LoVo (cell line): ENCODE data around the gene NOC2L.

Source experiments
- DNase-seq: peaks from one replicate; pipeline ENCODE4 v3.0.0-alpha.2; 2016; ENCODE audit warnings: low spot score

NOC2L gene

DNA sequence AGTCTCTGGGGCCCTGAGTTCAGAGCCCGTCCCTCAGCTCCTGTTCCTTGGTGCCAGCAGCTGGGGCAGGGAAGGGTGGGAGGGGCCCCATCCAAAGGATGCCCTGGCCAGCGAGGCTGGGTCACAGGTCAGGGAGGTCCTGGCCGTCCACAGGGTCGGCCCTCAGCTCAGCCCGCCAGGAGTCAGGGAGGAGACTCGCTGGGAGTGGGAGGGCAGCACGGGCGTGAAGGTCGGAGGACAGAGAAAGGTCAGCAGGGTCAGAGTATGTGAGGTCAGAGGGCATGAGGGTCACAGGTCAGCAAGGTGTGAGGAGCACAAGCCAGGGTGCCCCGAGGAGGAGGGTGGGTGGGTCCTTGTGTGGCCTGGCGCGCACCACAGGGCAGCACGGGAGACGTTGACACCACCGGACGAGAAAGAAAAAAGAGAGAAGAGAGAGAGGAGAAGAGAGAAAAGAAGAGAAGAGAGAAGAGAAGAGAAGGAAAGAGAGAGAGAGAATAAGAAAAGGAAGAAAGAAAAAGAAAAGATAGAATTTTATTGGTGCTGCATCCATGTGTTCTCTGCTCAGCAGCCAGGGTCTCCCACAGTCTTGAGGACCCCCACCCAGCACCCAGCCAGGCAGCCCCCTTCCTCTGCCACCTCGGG is 15.8 kb upstream of the NOC2L start:
- DNase-seq, result no peak

DNA sequence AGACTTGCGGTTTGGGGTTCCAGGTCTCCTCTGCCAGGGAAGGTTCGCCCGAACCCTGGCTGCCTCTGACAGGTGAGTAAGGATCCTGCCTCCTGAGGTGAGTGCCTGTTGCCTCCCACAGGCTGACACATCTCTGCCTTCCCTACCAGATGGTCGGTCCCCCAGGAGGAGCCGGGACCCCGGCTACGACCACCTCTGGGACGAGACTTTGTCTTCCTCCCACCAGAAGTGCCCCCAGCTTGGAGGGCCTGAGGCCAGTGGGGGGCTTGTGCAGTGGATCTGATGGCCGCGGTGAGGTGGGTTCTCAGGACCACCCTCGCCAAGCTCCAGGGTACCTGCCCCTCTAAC is 15.2 kb upstream of the NOC2L start:
- DNase-seq, result no peak

DNA sequence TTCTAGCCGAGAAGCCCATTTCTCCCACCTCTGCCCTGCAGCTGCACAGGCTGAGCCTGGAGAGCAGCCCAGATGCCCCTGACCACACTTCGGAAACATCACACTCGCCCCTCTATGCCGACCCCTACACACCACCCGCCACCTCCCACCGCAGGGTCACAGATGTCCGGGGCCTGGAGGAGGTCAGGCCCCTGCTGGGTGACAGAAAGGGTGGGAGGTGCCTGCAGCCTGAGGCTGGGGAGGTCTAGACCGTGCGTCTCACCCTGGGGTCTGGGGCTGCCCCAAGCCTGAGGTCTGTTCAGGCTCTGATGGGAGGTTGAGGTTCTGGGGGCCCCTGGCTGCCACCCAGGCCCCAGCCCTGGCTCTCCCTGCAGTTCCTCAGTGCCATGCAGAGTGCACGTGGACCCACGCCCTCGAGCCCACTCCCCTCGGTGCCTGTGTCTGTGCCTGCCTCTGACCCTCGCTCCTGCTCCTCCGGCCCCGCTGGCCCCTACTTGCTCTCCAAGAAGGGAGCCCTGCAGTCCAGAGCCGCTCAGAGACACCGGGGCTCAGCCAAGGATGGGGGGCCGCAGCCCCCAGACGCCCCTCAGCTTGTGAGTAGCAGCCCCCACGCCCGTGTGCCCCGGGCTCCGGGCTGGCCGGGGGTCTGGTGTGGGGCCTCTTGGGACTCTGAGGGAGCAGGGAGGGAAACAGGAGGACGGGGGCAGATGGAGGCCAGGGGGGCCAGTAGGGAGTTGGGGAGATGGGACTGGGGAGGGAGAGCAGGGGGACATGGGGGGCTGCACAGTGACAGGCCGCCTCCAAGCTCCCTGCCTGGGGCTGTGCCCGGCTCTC is 14.6 kb upstream of the NOC2L start:
- no peak for DNase-seq

DNA sequence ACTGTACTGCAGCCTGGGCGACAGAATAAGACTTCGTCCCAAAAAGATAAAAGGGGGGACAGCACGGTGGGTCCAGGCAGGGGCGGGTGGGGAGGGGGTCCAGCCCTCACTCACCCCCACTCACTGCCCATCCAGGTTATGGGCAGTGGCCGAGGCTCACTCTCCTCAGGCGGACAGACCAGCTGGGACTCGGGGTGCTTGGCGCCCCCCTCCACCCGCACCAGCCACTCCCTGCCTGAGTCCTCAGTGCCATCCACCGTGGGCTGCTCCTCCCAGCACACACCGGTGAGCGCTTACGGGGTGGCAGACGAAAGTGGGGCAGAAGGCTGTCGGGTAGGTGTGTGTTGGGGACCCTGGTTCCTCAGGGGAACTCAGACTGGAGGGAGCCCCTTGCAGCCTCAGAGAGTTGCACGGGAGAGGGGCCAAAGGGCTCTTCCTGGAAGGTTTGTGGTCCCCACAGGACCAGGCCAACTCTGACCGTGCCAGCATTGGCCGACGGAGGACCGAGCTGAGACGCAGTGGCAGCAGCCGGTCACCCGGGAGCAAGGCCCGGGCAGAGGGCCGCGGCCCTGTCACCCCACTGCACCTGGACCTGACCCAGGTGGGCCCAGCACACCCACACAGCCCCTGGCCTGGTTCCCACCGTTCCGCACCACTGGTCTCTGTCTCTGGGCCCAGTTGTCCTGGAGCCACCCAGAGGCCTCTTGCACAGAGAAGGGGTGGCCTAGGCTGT is 13.8 kb upstream of the NOC2L start:
- no peak for DNase-seq

DNA sequence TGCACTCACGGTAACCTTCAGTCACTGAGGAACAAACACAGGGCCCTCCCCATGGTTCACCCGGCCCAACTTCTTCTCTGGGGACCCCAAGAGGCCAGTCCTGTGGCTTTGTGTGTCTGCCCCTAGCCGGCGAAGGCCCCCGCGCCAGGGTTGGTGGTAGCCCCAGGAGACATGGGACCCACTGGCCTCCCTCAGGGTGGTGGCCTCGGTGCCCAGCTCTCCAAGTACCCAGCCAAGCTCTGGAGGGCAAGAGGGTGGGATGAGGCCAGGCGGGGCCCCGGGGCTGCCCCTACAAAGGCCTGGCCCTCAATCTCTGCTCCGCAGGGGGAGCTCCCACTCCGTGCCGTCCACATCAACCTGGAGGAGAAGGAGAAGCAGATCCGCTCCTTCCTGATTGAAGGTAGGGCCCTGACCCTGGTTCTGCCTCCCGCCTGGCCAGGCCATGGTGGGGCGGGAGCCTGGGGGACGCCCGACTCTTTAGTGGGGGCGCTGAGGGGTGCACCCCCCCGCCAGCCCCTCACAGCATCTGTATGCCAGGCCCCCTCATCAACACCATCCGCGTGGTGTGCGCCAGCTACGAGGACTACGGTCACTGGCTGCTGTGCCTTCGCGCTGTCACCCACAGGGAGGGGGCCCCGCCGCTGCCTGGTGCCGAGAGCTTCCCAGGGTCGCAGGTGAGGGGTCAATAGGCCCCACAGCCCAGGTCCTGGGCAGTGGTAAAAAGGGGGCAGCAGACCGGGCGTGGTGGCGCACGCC is 12.9 kb upstream of the NOC2L start:
- DNase-seq, result no peak

DNA sequence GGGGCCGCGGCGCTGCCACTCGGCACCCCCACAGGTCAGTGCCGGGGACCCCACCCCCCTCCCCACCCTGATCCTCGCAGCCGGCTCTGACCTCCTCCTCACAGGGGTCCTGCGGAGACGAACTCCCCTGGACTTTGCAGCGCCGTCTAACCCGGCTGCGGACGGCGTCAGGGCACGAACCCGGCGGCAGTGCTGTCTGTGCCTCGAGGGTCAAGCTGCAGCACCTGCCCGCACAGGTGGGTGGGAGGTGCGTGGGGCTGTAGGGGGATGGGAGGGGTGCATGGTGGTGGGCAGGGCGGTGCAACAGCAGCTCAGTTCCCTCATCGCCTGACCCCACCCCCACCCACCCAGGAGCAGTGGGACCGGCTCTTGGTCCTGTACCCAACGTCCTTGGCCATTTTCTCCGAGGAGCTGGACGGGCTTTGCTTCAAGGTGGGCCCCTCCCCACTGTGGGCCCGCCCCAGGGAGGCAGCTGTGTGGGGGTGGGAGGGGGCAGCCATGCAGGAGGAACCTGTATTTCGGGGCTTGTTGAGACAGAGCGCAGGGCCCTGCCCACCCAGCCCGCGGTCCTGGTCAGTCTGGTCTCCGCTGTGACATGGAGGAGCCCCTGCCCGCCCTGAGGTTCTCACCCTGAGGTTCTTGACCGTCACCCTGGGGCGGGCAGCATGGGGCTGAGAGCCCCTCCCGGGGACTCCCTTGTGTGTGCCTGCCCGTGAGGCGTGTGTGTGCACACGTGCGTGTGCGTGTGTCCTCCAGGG is 12.1 kb upstream of the NOC2L start:
- no peak for DNase-seq

DNA sequence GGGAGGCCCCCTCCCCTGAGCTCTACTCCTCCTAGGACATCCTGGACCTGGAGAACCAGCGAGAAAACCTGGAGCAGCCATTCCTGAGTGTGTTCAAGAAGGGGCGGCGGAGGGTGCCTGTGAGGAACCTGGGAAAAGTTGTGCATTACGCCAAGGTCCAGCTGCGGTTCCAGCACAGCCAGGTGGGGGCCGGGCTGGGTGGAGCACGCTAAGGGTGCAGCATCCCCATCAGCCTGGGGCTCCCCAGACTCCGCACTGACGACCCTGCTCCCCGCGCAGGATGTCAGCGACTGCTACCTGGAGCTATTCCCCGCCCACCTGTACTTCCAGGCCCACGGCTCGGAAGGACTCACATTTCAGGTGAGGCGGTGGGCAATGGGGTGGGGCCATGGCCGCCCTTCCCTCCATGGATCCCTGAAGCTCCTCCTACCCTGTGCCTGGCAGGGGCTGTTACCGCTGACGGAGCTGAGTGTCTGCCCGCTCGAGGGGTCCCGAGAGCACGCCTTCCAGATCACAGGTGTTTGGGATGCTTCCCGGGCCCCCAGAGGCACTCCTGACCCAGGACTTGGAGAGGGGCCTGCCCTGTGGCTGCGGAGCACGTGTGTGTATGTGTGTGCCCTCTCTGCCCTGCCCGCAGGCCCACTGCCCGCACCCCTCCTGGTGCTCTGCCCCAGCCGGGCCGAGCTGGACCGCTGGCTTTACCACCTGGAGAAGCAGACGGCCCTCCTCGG is 11.4 kb upstream of the NOC2L start:
- no peak for DNase-seq

DNA sequence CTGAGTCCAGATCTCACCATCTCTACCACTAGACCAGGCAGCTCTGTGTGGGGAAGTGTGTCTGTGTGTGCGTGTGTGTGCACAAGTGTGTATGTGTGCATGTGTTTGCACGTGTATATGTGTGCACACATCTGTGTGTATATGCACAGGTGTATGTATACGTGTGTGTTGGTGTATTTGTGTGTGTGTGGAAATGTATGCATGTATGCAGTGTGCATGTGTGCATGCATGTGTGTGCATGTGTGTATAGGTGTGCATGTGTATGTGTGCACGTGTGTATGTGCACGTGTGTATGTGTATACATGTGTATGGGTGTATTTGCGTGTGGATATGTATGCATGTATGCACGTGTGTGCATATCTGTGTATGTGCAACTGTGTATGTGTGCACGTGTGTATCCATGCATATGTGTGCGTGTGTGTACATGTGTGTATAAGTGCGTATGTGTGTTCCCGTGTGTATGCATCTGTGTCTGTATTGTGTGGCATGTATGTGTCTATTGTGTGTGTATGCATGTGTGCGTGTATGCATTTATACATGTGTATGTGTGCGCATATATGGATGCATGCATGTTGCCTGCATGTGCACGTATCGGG is 10.3 kb upstream of the NOC2L start:
- no peak for DNase-seq

DNA sequence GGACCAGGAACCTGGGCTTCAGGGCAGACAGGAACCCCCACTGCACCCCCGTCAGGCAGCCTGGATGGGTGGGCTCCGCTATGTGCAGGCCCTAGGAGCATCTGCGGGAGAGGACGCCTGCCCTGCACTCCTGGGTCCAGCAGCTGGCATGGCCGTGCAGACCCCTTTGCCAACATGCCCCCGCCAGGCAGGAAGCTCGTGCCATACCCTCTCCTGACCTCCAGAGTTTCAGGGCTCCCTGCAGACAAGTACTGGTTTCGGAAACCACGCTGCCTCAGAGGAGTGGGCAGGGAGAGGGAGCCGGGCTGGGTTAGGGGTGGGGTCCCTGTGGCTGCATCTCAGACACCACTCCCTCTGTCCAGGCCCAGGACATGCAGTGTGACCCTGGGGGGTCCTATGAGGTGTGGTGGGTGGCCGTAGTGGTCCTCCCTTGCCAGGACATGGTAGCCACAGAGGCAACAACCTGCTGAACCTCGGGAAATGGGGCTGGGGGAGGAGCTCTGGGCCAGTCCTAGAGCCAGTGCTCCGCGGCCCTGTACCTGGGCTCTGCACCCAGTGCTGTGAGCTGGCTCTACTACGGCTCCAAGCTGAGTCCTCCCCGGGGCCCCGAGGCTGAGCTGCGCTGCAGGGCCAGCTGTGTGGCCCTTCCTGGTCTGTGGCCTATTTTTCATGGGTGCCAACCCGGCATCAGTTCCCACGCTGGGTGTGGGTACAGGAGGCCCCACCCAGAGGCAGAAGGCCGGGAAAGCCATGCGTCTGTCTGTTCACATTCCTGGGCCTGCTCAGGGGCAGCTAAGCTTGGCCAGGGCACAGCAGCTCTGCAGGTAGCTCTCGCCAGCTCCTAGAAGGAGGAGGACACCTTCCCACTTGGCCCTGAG is 8.6 kb upstream of the NOC2L start:
- DNase-seq, result no peak

DNA sequence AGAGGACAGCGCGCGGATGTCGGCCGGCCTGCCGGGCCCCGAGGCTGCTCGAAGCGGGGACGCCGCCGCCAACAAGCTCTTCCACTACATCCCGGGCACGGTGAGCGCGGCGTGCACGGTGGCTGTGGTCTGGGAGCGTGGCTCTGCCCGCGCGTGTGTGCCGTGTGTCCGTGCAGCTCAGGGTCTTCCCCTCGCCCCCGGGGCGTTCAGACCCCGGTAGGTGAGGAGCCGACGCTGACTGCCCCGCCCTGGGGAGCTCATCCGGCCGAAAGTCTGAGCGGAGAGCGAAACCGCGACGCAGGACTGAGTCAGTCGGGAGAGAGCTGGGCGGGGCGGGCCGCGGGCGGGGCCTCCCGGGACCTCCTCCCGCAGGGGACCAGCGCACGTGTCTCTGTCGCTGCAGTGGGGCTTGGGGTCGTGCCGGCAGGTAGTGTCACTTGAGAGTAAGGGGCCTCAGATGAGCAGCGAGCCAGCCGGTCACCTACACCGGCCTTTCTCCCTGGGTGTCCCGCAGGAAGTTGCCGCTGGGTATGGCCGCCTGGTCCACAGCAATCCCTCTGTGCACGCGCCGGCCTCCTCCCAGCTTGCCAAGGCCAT is 7.7 kb upstream of the NOC2L start:
- DNase-seq, result peak; percentile 80

DNA sequence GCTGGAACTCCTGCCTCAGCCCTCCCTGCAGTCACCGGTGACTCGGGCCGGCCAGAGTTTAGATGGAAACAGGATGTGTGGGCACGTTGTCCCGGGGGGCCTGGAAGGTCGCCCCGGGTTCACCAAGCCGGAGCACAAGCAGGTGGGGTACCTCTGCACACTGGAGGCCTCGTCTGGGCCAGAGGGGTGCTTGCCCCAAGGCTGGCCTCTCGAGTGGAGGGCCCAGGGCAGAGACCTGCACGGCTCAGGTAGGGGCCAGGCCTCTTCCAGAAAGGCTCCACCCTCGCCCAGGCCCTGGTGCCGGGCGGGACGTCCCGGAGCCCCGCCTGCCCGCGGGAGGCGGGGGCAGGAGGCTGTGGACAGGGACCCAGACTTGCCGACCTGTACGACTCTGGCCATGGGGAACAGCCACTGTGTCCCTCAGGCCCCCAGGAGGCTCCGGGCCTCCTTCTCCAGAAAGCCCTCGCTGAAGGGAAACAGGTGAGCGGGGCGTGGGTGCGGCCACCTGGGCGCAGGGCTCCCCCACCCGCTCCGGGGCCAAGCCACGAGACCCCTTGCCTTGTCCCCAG is 7.2 kb upstream of the NOC2L start, which contains the start of gene PLEKHN1:
Gene PLEKHN1, plus strand, starts transcription at position 348 of the 569 bp plus-strand sequence. Its CDS starts 50 bp downstream, at position 398.
- peak; percentile 65 for DNase-seq

DNA sequence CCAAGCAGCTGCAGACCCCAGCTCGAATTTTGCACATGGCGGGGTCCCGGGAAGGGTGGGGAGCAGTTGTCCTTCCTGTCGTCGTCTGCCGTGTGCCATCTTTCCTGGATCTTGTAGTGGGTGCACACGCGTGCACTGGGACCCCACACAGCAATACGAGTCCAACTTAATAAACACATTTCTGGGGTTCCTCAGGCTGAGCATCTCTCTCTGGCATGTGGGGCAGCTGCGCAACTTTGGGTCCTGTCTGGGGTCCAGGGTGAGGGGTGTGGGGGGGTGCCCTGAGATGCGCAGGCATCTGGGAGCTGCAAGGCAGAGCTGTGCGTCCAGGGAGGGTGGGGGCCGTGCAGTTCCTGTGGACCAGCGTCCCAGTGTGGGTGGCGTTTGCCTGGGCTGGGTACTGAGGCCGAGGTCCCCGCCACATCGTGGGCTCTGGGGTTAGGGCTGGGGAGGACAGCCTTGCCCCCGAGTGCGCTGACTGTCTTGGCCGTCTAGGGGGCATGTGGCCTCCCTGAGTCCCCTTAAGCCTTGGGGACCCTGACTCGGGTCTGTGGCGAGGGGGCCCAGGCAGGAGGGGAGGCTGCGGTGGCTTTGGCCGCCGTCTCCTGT is 6.6 kb upstream of the NOC2L start:
- no peak for DNase-seq

DNA sequence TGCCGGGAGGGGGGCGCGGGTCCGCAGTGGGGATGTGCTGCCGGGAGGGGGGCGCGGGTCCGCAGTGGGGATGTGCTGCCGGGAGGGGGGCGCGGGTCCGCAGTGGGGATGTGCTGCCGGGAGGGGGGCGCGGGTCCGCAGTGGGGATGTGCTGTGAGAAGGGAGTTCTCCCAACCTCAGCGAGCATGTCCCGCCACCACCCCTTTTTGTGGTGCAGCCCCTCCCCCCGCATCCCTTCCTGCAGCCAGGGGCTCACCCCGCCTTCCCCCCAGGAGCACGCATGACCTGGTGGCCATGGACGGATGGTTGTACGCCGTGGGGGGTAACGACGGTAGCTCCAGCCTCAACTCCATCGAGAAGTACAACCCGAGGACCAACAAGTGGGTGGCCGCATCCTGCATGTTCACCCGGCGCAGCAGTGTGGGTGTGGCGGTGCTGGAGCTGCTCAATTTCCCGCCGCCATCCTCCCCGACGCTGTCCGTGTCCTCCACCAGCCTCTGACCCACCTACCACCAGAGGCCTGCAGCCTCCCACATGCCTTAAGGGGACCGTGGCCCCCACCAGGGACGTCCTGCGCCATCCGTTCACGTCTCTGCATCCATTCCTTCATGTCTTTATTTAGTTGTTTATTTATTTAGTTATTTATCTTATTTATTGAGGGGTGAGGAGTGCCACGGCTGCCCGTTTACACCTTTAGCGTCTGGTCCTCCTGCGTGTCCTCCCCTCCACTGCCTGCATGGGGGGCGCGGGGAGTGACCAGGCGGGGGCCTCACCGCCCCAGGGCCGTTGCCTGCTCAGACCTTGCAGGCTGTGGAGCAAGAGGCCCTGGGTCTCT is 5.9 kb upstream of the NOC2L start:
- DNase-seq, result no peak

DNA sequence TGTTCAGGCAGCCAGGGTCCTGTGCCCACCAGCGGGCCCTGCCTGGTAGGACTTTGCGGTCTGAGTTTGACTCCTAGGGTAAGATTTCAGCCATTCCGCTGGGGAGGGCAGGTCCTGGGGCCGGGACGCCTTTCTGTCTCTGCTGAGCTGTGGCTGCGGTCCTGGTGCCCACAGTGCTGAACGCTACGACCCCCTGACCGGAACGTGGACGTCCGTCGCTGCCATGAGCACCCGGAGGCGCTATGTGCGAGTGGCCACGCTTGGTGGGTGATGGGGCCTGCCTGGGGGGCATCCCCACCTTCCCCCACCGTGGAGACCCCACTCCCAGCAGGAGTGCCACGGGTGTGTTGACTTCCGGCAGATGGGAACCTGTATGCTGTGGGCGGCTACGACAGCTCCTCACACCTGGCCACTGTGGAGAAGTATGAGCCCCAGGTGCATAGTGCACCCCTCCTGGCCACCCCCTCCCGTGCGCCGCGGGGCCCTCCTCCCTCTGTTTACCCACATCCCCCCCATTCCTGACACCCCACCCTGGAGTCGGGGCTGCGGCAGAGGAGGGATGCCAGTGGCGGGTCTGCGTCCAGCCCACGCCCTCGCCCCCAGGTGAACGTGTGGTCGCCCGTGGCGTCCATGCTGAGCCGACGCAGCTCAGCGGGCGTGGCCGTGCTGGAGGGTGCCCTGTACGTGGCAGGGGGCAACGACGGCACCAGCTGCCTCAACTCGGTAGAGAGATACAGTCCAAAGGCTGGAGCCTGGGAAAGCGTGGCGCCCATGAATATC is 4.9 kb upstream of the NOC2L start:
- no peak for DNase-seq

DNA sequence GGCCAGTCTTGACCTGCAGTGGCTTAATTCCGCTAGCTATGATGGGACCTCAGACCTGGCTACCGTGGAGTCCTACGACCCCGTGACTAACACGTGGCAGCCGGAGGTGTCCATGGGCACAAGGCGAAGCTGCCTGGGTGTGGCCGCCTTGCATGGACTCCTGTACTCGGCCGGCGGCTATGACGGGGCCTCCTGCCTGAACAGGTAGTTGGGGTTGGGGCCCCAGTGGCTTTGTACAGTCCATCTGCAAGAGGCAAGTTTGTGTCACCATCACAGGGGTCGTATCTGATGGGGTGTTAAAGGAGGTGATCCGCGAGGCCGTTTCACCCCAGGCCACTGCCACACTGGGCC is 4.2 kb upstream of the NOC2L start:
- DNase-seq, result no peak
